Activated naive CD4-positive, alpha-beta T cell treated with anti-CD3 and anti-CD28 coated beads, Interleukin-2, amount 10 ng/mL, durations not matched to agents 7 days and 5 days (primary cell): ENCODE data around the gene LMTK2.
"Not testable (repeated sequence)": the region's sequence is repeated elsewhere in the genome, so short reads cannot be mapped to it uniquely, and the experiment has no call there.

Experiments
- CTCF ChIA-PET: fragments of 350-600 bp; sonication (Branson Sonifier 250); formaldehyde crosslinking; loops from one replicate; lab custom pipeline; 2021; ENCODE audit warnings: antibody characterized with exemption; lab: Charles Lee
- DNase-seq: peaks from one replicate; pipeline ENCODE4 v3.0.0-alpha.2; 2020
- H3K27ac Mint-ChIP-seq: one replicate; pipeline ENCODE4 v1.8.0; 2021; ENCODE audit warnings: mild to moderate bottlenecking, moderate library complexity, mixed read lengths
- H3K27me3 Mint-ChIP-seq: one replicate; pipeline ENCODE4 v1.8.0; 2021; ENCODE audit warnings: mild to moderate bottlenecking, mixed read lengths
- H3K36me3 Mint-ChIP-seq: one replicate; pipeline ENCODE4 v1.8.0; 2021; ENCODE audit warnings: mixed read lengths
- H3K4me1 Mint-ChIP-seq: one replicate; pipeline ENCODE4 v1.8.0; 2021; ENCODE audit warnings: mixed read lengths
- H3K4me3 Mint-ChIP-seq: one replicate; pipeline ENCODE4 v1.8.0; 2021; ENCODE audit warnings: mild to moderate bottlenecking, moderate library complexity, mixed read lengths
- H3K9me3 Mint-ChIP-seq: one replicate; pipeline ENCODE4 v1.8.0; 2021; ENCODE audit warnings: mixed read lengths

Gene LMTK2

DNA sequence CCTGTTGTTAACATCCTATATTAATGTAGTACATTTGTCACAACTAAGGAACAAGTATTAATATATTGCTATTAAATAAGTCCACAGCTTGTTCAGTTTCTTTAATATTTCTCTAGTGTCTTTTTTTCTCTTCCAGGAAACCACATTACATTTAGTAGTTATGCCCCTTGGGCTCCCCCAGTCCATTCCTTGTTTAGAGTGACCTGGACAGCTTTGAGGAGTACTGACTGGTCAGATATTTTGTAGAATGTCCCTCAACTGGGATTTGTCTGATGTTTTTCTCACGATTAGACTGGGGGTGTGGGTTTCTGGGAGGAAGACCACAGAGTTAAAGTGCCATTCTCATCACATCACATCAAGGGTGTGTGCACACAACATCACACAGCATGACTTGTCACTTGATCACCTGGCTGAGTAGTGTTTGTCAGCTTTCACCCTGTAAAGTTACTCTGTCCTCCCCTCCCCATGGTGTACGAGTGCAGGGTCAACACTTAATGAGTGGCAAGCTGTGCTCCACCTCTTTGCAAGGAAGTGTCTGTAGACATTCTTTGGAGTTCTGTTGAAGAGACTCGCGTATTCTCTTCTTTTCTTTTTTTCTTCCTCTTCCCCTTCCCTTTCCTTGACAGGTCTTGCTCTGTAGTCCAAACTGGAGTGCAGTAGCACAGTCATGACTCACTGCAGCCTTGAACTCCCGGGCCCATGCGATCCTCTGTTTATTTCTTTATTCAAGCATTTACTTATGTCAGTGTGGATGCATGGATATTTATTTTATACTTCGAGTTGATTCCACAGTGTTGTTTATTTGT is 10.2 kb downstream of the LMTK2 start:
- Mint-ChIP-seq H3K27me3 (no peaks in the 10 kb centered on the region), H3K36me3 (peaks cover 9% of the 10 kb centered on the region), H3K9me3 (no peaks in the 10 kb centered on the region), H3K4me3 (no peak overlapping the region), H3K4me1 (peaks cover 13% of the 10 kb centered on the region), H3K27ac (no peak overlapping the region)
- CTCF ChIA-PET = interaction anchor here (0.7 kb wide), 1 partner anchor 22 kb away, joined by 3 read pairs; no protein-coding TSS in a partner anchor
- no peak for DNase-seq

DNA sequence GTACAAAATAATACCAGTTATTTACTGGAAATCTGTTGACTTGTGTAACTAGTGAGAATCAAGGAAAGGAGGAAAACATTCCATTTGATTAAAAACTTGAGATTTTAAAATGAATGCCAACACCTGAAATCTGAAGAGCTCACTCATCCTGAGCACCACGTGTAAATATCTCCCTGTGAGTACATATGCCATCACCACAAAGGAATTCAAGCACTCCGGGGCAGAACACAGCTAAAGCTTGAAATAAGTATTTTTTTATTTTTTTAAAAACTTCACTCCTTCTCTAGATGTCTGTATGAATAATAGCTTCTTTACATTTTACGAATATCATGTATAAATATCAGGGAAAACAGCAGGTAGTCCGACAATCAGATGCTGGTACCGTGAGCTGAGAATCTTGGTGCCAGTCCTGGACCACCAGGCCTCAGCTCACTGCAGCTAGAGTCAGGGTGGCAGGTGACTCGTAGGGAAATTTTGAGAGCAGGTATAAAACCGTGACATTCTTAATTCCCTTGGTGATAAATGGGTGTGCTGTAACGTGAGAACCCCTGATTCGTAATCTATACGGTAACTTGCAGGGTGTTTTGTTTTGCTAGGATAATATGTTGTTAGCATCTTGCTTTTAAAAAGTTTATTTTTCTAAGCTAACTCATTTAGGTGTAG is 12.7 kb downstream of the LMTK2 start:
- no peak for DNase-seq
- Mint-ChIP-seq H3K36me3 (peaks cover 5% of the 10 kb centered on the region), H3K27me3 (no peaks in the 10 kb centered on the region), H3K9me3 (no peaks in the 10 kb centered on the region), H3K4me3 (no peak overlapping the region), H3K27ac (no peak overlapping the region), H3K4me1 (peaks cover 3% of the 10 kb centered on the region)
- CTCF ChIA-PET = interaction anchor here (0.8 to 0.9 kb wide), 2 partner anchors 8 to 50 kb away, joined by 3 read pairs; no protein-coding TSS in a partner anchor

GRCh38 chr7:98120559-98120958 is 13.9 kb downstream of the LMTK2 start:
- Mint-ChIP-seq H3K4me3 (no peak overlapping the region), H3K9me3 (no peaks in the 10 kb centered on the region), H3K27ac (no peak overlapping the region), H3K36me3 (no peaks in the 10 kb centered on the region), H3K27me3 (no peaks in the 10 kb centered on the region), H3K4me1 (no peaks in the 10 kb centered on the region)
- DNase-seq = no peak
- CTCF ChIA-PET = no interaction called here

DNA sequence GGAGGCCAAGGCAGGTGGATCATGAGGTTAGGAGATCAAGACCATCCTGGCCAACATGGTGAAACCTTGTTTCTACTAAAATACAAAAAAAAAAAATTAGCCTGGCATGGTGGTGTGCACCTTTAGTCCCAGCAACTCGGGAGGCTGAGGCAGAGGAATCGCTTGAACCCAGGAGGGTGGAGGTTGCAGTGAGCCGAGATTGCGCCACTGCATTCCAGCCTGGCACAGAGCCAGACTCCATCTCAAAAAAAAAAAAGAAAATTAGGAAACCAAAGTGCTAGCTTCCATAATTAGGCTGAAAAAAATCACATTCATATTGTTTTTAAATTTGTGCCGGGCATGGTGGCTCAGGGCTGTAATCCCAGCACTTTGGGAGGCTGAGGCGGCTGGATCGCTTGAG is 14.7 kb downstream of the LMTK2 start:
- not testable (repeated sequence) for H3K27ac Mint-ChIP-seq, DNase-seq

DNA sequence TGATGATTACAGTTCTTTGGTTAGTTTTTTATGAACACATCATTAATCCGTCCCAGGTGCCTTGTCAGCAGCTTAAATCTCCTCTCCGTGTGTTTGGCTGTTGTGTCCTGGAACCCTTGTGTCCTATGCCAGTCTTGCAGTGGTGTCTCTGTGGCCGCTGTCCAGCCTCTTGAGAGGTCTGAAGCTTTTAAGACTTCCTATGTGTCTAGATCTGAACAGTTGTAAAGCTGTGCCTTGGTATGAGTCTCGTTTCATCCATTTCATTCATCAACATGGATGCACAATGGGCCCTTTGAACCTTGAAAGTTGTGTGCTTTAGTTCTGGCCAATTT is 16.7 kb downstream of the LMTK2 start:
- Mint-ChIP-seq H3K27ac (no peak overlapping the region), H3K27me3 (no peaks in the 10 kb centered on the region), H3K4me1 (no peaks in the 10 kb centered on the region), H3K9me3 (no peaks in the 10 kb centered on the region), H3K36me3 (no peaks in the 10 kb centered on the region), H3K4me3 (no peak overlapping the region)
- DNase-seq = no peak
- CTCF ChIA-PET = interaction anchor here (1.2 kb wide), 1 partner anchor 46 kb away, joined by 4 read pairs; no protein-coding TSS in a partner anchor

More for the DNA sequence above, 14.7 kb downstream of the LMTK2 start:
- H3K9me3 Mint-ChIP-seq, H3K4me3 Mint-ChIP-seq, H3K4me1 Mint-ChIP-seq, H3K27me3 Mint-ChIP-seq, CTCF ChIA-PET, H3K36me3 Mint-ChIP-seq: not testable (repeated sequence)

DNA sequence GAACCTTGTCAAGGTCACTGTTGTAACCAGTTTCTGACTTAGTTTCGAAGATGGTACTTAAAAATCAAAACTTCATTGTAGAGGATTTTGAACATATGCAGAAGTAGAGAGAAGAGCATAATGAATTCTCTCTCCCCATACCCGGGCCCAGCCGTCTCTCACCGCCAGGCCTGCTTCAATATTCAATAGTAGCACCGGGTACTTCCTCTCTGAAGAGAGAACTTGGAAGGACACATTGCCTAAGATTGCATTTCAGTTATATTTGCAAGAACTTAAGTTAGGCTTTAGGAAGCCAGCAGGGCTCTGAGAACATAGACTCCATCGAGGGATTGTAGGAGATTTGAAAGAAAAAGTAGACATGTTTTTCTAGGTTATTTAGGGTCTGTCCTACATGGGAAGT is 19.1 kb downstream of the LMTK2 start:
- Mint-ChIP-seq H3K27me3 (peaks cover 10% of the 10 kb centered on the region), H3K4me3 (no peak overlapping the region), H3K4me1 (no peaks in the 10 kb centered on the region)

DNA sequence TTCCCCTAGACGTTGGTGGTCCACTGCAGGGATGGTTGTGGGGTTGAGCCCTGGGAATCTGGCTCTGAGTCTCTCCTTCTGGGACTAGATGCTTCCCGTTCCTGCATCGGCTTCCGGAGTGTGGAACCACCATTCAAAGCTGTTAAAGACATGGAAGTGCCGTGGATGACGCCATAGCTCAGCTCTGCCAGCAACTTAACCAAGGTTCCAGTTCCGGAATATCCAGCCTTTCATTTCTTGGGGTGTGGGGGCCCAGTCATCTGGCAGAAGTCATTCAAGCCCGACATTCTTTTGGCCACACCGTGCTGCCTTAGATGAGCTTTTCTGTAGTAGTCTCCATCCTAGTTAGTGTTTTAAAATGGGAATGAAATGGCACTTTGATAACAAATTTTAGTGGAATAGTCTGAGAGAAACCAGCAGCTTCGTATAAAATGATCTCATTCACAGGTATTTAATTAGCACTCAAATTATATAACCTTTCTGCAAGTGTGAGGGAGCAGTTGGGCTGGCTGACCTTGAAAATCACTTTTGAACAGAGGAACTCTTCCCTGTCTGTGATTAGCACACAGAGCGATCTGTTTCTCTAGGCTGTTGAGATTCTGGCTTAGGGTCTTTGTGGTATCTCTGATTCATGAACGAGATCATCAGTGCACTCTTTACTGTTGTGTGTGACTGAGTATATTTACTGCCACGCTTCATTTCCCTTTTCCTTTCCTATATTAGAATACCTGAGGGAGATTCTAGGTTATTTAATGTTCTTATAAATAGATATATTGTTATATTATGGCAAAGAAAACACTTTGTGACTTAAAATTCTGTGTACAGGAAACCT is 19.9 kb downstream of the LMTK2 start:
- no peak for DNase-seq
- Mint-ChIP-seq H3K4me1 (peaks cover 7% of the 10 kb centered on the region), H3K27me3 (peaks cover 10% of the 10 kb centered on the region), H3K4me3 (no peak overlapping the region), H3K9me3 (no peaks in the 10 kb centered on the region), H3K27ac (no peak overlapping the region), H3K36me3 (no peaks in the 10 kb centered on the region)
- CTCF ChIA-PET = interaction anchor here (0.6 kb wide), 2 partner anchors 53 to 92 kb away, joined by 3 to 4 read pairs; no protein-coding TSS in a partner anchor

More for the DNA sequence above, 19.1 kb downstream of the LMTK2 start:
- Mint-ChIP-seq H3K27ac (no peak overlapping the region), H3K9me3 (no peaks in the 10 kb centered on the region), H3K36me3 (no peaks in the 10 kb centered on the region)
- DNase-seq = no peak
- CTCF ChIA-PET = no interaction called here

- DNase-seq = no peak
- Mint-ChIP-seq H3K27ac (no peak overlapping the region), H3K4me1 (peaks cover 25% of the 10 kb centered on the region), H3K27me3 (peaks cover 19% of the 10 kb centered on the region), H3K36me3 (no peaks in the 10 kb centered on the region), H3K4me3 (no peak overlapping the region), H3K9me3 (no peaks in the 10 kb centered on the region)
- CTCF ChIA-PET = no interaction called here
Observed at GRCh38 chr7:98128346-98128745, 21.7 kb downstream of the LMTK2 start.

GRCh38 chr7:98130959-98131358 is 24.3 kb downstream of the LMTK2 start:
- no peaks in the 10 kb centered on the region for H3K36me3 Mint-ChIP-seq
- DNase-seq = no peak
- no peaks in the 10 kb centered on the region for H3K9me3 Mint-ChIP-seq
- H3K27ac Mint-ChIP-seq = no peak overlapping the region
- peaks cover 42% of the 10 kb centered on the region for H3K4me1 Mint-ChIP-seq
- H3K27me3 Mint-ChIP-seq = peaks cover 25% of the 10 kb centered on the region
- CTCF ChIA-PET = interaction anchor here (1.2 to 2.4 kb wide), 2 partner anchors 25 to 38 kb away, joined by 4 to 13 read pairs; no protein-coding TSS in a partner anchor
- H3K4me3 Mint-ChIP-seq = no peak overlapping the region

GRCh38 chr7:98133181-98133580 is 26.5 kb downstream of the LMTK2 start:
- no peaks in the 10 kb centered on the region for H3K9me3 Mint-ChIP-seq
- H3K4me3 Mint-ChIP-seq = peak overlapping the region; percentile 13
- peaks cover 25% of the 10 kb centered on the region for H3K27me3 Mint-ChIP-seq
- H3K27ac Mint-ChIP-seq = no peak overlapping the region
- DNase-seq = peak; percentile 28
- peaks cover 6% of the 10 kb centered on the region for H3K36me3 Mint-ChIP-seq
- H3K4me1 Mint-ChIP-seq = peaks cover 42% of the 10 kb centered on the region
- CTCF ChIA-PET = interaction anchor here (1.3 to 2.5 kb wide), 2 partner anchors 30 to 36 kb away, joined by 4 to 11 read pairs; no protein-coding TSS in a partner anchor

DNA sequence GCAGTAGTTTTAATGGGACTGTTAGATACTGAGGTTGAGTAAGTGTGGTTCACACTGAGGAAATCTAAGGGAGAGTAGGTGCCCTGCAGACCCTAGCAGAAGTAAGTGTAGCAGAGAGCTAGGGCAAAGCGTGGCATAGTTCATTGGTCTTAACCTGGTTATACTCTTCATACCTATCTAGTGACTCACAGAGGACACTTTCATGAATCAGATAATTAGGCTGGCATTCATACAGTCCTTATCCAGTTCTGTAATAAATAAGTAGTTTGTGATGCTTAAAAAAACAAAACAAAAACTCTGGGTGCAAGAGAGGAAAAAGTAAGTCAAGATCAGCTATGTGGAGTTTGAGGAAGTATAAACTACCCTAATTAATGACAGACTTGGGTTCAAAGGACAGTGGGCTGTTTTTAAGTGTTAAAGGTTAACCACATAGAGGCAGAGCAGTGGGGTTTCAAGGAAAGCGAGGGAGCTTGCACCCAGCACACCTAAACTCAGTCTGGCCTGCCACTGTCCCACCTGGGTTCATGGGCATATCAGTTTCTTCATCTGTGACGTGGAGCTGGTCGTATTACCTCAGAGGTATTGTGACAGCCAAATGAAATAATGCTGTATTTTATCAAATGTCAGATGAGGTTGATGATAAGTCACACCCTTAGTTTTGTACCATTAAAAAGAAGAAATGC is 27.1 kb downstream of the LMTK2 start:
- peaks cover 25% of the 10 kb centered on the region for H3K27me3 Mint-ChIP-seq
- no peak for DNase-seq
- CTCF ChIA-PET = interaction anchor here (1.0 to 2.5 kb wide), 4 partner anchors 30 to 111 kb away, joined by 3 to 11 read pairs (median 4); no protein-coding TSS in a partner anchor
- H3K4me1 Mint-ChIP-seq = peaks cover 42% of the 10 kb centered on the region
- no peak overlapping the region for H3K4me3 Mint-ChIP-seq
- no peak overlapping the region for H3K27ac Mint-ChIP-seq
- no peaks in the 10 kb centered on the region for H3K9me3 Mint-ChIP-seq
- peaks cover 6% of the 10 kb centered on the region for H3K36me3 Mint-ChIP-seq

GRCh38 chr7:98134420-98135228 is 28.0 kb downstream of the LMTK2 start:
- CTCF ChIA-PET = interaction anchor here (1.0 to 2.5 kb wide), 4 partner anchors 29 to 112 kb away, joined by 3 to 11 read pairs (median 4); no protein-coding TSS in a partner anchor
- Mint-ChIP-seq H3K4me3 (no peak overlapping the region), H3K4me1 (peaks cover 42% of the 10 kb centered on the region), H3K36me3 (peaks cover 10% of the 10 kb centered on the region), H3K9me3 (no peaks in the 10 kb centered on the region), H3K27ac (no peak overlapping the region), H3K27me3 (peaks cover 19% of the 10 kb centered on the region)
- DNase-seq = no peak

- peaks cover 41% of the 10 kb centered on the region for H3K4me1 Mint-ChIP-seq
- H3K36me3 Mint-ChIP-seq = peaks cover 12% of the 10 kb centered on the region
- no peak overlapping the region for H3K27ac Mint-ChIP-seq
- H3K9me3 Mint-ChIP-seq = no peaks in the 10 kb centered on the region
- H3K27me3 Mint-ChIP-seq = peaks cover 15% of the 10 kb centered on the region
- no peak for DNase-seq
- CTCF ChIA-PET = interaction anchor here (1.6 kb wide), 1 partner anchor 30 kb away, joined by 4 read pairs; no protein-coding TSS in a partner anchor
- no peak overlapping the region for H3K4me3 Mint-ChIP-seq
Observed at GRCh38 chr7:98135984-98136383, 29.3 kb downstream of the LMTK2 start.
